ENCODE results near the gene CELSR1.
A peak's percentile ranks its signal among the peaks of the same experiment; 100 is the strongest.

Gene CELSR1

GRCh38 chr22:46422896-46423295, 114.5 kb downstream of the CELSR1 start:
- Histone ChIP-seq H3K79me2 (ENCODE audit: low read length) (no peaks in the 10 kb centered on the region), H3K27ac (ENCODE audit: low read length) (no peak overlapping the region), H3K4me2 (ENCODE audit: low read length) (no peak overlapping the region), H3K36me3 (replicated peaks; ENCODE audit: low read depth, low read length) (no peaks in the 10 kb centered on the region), H3K9me3 (ENCODE audit: insufficient read depth, low read length) (peaks cover 4% of the 10 kb centered on the region; the same call in 1 of the 2 replicates), H3K27me3 (ENCODE audit: low read depth, low read length) (peaks cover 17% of the 10 kb centered on the region; the same call in 1 of the 2 replicates), H2AFZ (ENCODE audit: low read depth, low read length) (no peak overlapping the region), H3K9ac (ENCODE audit: low read length) (no peak overlapping the region), H4K20me1 (ENCODE audit: insufficient read depth, low read length) (no peaks in the 10 kb centered on the region), H3K4me1 (ENCODE audit: low read length) (peaks cover 27% of the 10 kb centered on the region), H3K4me3 (ENCODE audit: low read length) (no peak overlapping the region)
- TF ChIP-seq CTCF (IDR thresholded peaks at IDR 0.05; ENCODE audit: low read depth, low read length) (no peak), EZH2phosphoT487 (IDR thresholded peaks at IDR 0.05; ENCODE audit: low read depth) (no peak)

DNA sequence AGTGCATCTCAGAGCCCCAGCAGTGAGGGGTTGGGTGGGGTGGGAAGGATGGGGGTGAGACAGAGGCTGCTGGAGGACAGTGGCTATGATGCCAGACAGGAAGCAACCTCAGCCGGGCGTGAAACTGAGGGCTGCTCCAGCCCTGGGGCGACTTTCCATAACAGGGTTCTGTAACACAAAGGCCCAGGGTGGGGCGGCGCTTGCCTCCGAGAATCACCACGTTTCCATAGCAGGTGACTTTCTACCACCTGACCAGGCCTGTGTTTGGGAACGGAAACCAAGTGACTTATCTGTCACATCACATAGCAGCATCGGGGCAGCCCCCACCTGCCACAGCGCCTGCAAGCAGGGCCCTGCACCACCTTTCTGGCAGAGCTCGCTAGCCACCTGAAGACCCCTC, 116.2 kb downstream of the CELSR1 start:
- Histone ChIP-seq H3K9ac (ENCODE audit: low read length) (peak overlapping the region; percentile 18; the same call in 1 of the 2 replicates), H3K9me3 (ENCODE audit: insufficient read depth, low read length) (peaks cover 4% of the 10 kb centered on the region; the same call in 1 of the 2 replicates), H3K4me3 (ENCODE audit: low read length) (peak overlapping the region; percentile 67), H3K27me3 (ENCODE audit: low read depth, low read length) (peaks cover 19% of the 10 kb centered on the region; the same call in 1 of the 2 replicates), H3K36me3 (replicated peaks; ENCODE audit: low read depth, low read length) (no peaks in the 10 kb centered on the region), H4K20me1 (ENCODE audit: insufficient read depth, low read length) (no peaks in the 10 kb centered on the region), H3K4me2 (ENCODE audit: low read length) (peak overlapping the region; percentile 89), H3K4me1 (ENCODE audit: low read length) (peaks cover 27% of the 10 kb centered on the region), H2AFZ (ENCODE audit: low read depth, low read length) (peak overlapping the region; percentile 76), H3K79me2 (ENCODE audit: low read length) (no peaks in the 10 kb centered on the region), H3K27ac (ENCODE audit: low read length) (peak overlapping the region; percentile 12; the same call in 1 of the 2 replicates)
- TF ChIP-seq EZH2phosphoT487 (IDR thresholded peaks at IDR 0.05; ENCODE audit: low read depth) (no peak), CTCF (IDR thresholded peaks at IDR 0.05; ENCODE audit: low read depth, low read length) (no peak)

DNA sequence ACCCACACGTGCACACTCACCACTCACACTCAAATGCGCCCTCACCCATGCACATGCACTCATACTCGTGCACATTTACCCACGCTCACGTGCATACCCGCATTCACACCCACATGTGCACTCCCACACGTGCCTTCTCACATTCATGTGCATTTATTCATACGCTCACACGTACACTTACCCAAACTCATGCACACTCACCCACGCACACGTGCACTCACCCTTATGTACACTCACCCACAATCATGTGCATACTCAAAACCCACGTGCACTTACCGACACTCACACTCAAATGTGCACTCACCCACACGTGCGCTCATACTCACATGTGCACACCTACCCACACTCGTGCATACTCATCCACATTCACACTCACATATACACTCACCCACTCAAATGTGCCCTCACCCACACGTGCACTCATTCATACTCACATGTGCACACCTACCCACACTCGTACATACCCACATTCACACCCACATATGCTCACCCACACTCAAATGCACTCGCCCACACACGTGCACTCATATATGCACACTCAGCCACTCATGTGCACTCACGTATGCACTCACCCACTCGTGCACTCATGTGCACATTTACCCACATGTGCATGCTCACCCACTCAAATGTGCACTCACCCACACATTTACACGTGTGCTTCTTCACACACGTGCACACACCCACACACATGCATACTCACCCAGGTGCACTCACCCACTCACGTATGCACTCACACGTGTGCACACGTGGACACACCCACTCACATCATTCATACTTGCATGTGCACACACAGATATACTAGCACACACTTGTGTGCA, 117.5 kb downstream of the CELSR1 start:
- H3K4me1 ChIP-seq (ENCODE audit: low read length) = peaks cover 23% of the 10 kb centered on the region
- no peak overlapping the region for H3K9ac ChIP-seq (ENCODE audit: low read length)
- H3K4me2 ChIP-seq (ENCODE audit: low read length) = no peak overlapping the region
- no peaks in the 10 kb centered on the region for H3K79me2 ChIP-seq (ENCODE audit: low read length)
- no peaks in the 10 kb centered on the region for H3K36me3 ChIP-seq (replicated peaks; ENCODE audit: low read depth, low read length)
- H3K9me3 ChIP-seq (ENCODE audit: insufficient read depth, low read length) = no peaks in the 10 kb centered on the region
- TF ChIP-seq EZH2phosphoT487 (IDR thresholded peaks at IDR 0.05; ENCODE audit: low read depth) (no peak), CTCF (IDR thresholded peaks at IDR 0.05; ENCODE audit: low read depth, low read length) (no peak)
- H3K27ac ChIP-seq (ENCODE audit: low read length) = no peak overlapping the region
- no peaks in the 10 kb centered on the region for H4K20me1 ChIP-seq (ENCODE audit: insufficient read depth, low read length)
- H3K4me3 ChIP-seq (ENCODE audit: low read length) = no peak overlapping the region
- H2AFZ ChIP-seq (ENCODE audit: low read depth, low read length) = no peak overlapping the region
- peaks cover 10% of the 10 kb centered on the region; the same call in 1 of the 2 replicates for H3K27me3 ChIP-seq (ENCODE audit: low read depth, low read length)

- H3K27ac ChIP-seq (ENCODE audit: low read length) = no peak overlapping the region
- H3K9me3 ChIP-seq (ENCODE audit: insufficient read depth, low read length) = no peaks in the 10 kb centered on the region
- no peaks in the 10 kb centered on the region for H3K36me3 ChIP-seq (replicated peaks; ENCODE audit: low read depth, low read length)
- no peaks in the 10 kb centered on the region for H3K79me2 ChIP-seq (ENCODE audit: low read length)
- H3K9ac ChIP-seq (ENCODE audit: low read length) = no peak overlapping the region
- H3K4me3 ChIP-seq (ENCODE audit: low read length) = no peak overlapping the region
- peaks cover 11% of the 10 kb centered on the region; the same call in 1 of the 2 replicates for H3K27me3 ChIP-seq (ENCODE audit: low read depth, low read length)
- H3K4me1 ChIP-seq (ENCODE audit: low read length) = peaks cover 15% of the 10 kb centered on the region
- no peaks in the 10 kb centered on the region for H4K20me1 ChIP-seq (ENCODE audit: insufficient read depth, low read length)
- TF ChIP-seq CTCF (IDR thresholded peaks at IDR 0.05; ENCODE audit: low read depth, low read length) (no peak), EZH2phosphoT487 (IDR thresholded peaks at IDR 0.05; ENCODE audit: low read depth) (no peak)
- no peak overlapping the region for H3K4me2 ChIP-seq (ENCODE audit: low read length)
- no peak overlapping the region for H2AFZ ChIP-seq (ENCODE audit: low read depth, low read length)
Measured at GRCh38 chr22:46418827-46419226, 118.6 kb downstream of the CELSR1 start.

Data from OCI-LY3 (cell line).